ES-I3 (cell line): ENCODE results near the gene CACNA1H.
A peak's percentile ranks its signal among the peaks of the same experiment; 100 is the strongest.

Source experiments
- H3K36me3 ChIP-seq: 2 replicates; pipeline ENCODE4 v1.6.1; 2013; ENCODE audit warnings: mild to moderate bottlenecking, low read length, control low read depth, moderate library complexity; ENCODE audit not compliant: insufficient read depth
- H3K4me1 ChIP-seq: 2 replicates; pipeline ENCODE4 v1.6.1; 2013; ENCODE audit warnings: mild to moderate bottlenecking, control low read depth, low read length; ENCODE audit not compliant: insufficient read depth
- H3K9ac ChIP-seq: 2 replicates; pipeline ENCODE4 v1.6.1; 2013; ENCODE audit warnings: low read depth, mild to moderate bottlenecking, low read length, moderate library complexity
- H3K9me3 ChIP-seq: 2 replicates; pipeline ENCODE4 v1.6.1; 2013; ENCODE audit warnings: mild to moderate bottlenecking, low read length, moderate library complexity; ENCODE audit not compliant: control insufficient read depth, insufficient read depth

The CACNA1H gene

GRCh38 chr16:1154887-1155331 lies 2.0 kb downstream of the CACNA1H start:
- Histone ChIP-seq H3K36me3 (no peaks in the 10 kb centered on the region), H3K9me3 (no peaks in the 10 kb centered on the region), H3K9ac (0 out of 2 replicates have a peak overlapping the region, but pooled peaks have one; percentile 58), H3K4me1 (peaks cover 7% of the 10 kb centered on the region; the same call in 1 of the 2 replicates)

- H3K4me1 ChIP-seq: peaks cover 7% of the 10 kb centered on the region; the same call in 1 of the 2 replicates
- no peaks in the 10 kb centered on the region for H3K36me3 ChIP-seq
- H3K9ac ChIP-seq: no peak overlapping the region
- no peaks in the 10 kb centered on the region for H3K9me3 ChIP-seq
These were observed 2.6 kb downstream of the CACNA1H start for GRCh38 chr16:1155353-1156054.

GRCh38 chr16:1156055-1156982 lies 3.4 kb downstream of the CACNA1H start:
- H3K4me1 ChIP-seq: peaks cover 7% of the 10 kb centered on the region; the same call in 1 of the 2 replicates
- H3K9ac ChIP-seq: no peak overlapping the region
- H3K36me3 ChIP-seq: no peaks in the 10 kb centered on the region
- no peaks in the 10 kb centered on the region for H3K9me3 ChIP-seq

- Histone ChIP-seq H3K9me3 (no peaks in the 10 kb centered on the region), H3K36me3 (no peaks in the 10 kb centered on the region), H3K9ac (no peak overlapping the region), H3K4me1 (peaks cover 7% of the 10 kb centered on the region; the same call in 1 of the 2 replicates)
These were observed 4.2 kb downstream of the CACNA1H start for GRCh38 chr16:1156983-1157638.

GRCh38 chr16:1157639-1158455 lies 4.9 kb downstream of the CACNA1H start:
- Histone ChIP-seq H3K4me1 (peaks cover 7% of the 10 kb centered on the region; the same call in 1 of the 2 replicates), H3K9ac (no peak overlapping the region)

GRCh38 chr16:1158456-1159324 lies 5.8 kb downstream of the CACNA1H start:
- no peak overlapping the region for H3K9ac ChIP-seq
- peaks cover 7% of the 10 kb centered on the region; the same call in 1 of the 2 replicates for H3K4me1 ChIP-seq
- no peaks in the 10 kb centered on the region for H3K9me3 ChIP-seq
- H3K36me3 ChIP-seq: no peaks in the 10 kb centered on the region

More at GRCh38 chr16:1157639-1158455, 4.9 kb downstream of the CACNA1H start:
- Histone ChIP-seq H3K9me3 (no peaks in the 10 kb centered on the region), H3K36me3 (no peaks in the 10 kb centered on the region)

GRCh38 chr16:1159325-1159972 lies 6.5 kb downstream of the CACNA1H start:
- Histone ChIP-seq H3K4me1 (peaks cover 7% of the 10 kb centered on the region; the same call in 1 of the 2 replicates), H3K9ac (no peak overlapping the region), H3K36me3 (no peaks in the 10 kb centered on the region)

GRCh38 chr16:1159973-1160772 lies 7.3 kb downstream of the CACNA1H start:
- Histone ChIP-seq H3K4me1 (peaks cover 7% of the 10 kb centered on the region; the same call in 1 of the 2 replicates), H3K36me3 (no peaks in the 10 kb centered on the region), H3K9me3 (no peaks in the 10 kb centered on the region), H3K9ac (no peak overlapping the region)

More at GRCh38 chr16:1159325-1159972, 6.5 kb downstream of the CACNA1H start:
- H3K9me3 ChIP-seq: no peaks in the 10 kb centered on the region

- Histone ChIP-seq H3K4me1 (peaks cover 7% of the 10 kb centered on the region; the same call in 1 of the 2 replicates), H3K36me3 (no peaks in the 10 kb centered on the region), H3K9me3 (no peaks in the 10 kb centered on the region), H3K9ac (no peak overlapping the region)
These were observed 8.0 kb downstream of the CACNA1H start for GRCh38 chr16:1160773-1161348.

- Histone ChIP-seq H3K4me1 (peaks cover 7% of the 10 kb centered on the region; the same call in 1 of the 2 replicates), H3K36me3 (no peaks in the 10 kb centered on the region), H3K9me3 (no peaks in the 10 kb centered on the region), H3K9ac (no peak overlapping the region)
These were observed 10.0 kb downstream of the CACNA1H start for GRCh38 chr16:1162701-1163566.

GRCh38 chr16:1163567-1164055 lies 10.7 kb downstream of the CACNA1H start:
- H3K36me3 ChIP-seq: no peaks in the 10 kb centered on the region
- H3K9ac ChIP-seq: no peak overlapping the region
- no peaks in the 10 kb centered on the region for H3K9me3 ChIP-seq
- H3K4me1 ChIP-seq: peaks cover 7% of the 10 kb centered on the region; the same call in 1 of the 2 replicates
